ENCODE measurements around the gene LRRC8B.
"Not testable (repeated sequence)": the region's sequence is repeated elsewhere in the genome, so short reads cannot be mapped to it uniquely, and the experiment has no call there.

Gene LRRC8B

DNA sequence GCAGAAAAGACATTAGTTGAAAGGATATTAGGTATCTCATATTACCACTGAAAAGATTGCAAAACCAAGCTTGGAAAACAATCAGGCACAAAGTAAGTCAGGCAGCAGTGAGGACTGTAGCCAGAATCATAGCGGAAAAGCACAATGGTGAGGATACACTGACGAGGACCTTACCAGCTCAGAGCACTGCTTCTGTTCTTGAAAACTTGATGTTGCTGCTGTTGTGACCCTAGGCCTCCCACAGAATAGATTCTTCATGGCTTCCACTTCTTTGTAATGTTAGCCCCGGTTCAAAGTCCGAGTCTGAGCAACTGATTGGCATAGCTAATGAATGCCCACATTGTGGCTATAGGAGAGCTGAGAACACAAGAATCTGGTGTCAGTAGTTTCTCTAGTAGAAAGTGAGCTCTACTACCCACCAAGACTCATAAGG lies 63.1 kb downstream of the LRRC8B start:
- DNase-seq = no peak

DNA sequence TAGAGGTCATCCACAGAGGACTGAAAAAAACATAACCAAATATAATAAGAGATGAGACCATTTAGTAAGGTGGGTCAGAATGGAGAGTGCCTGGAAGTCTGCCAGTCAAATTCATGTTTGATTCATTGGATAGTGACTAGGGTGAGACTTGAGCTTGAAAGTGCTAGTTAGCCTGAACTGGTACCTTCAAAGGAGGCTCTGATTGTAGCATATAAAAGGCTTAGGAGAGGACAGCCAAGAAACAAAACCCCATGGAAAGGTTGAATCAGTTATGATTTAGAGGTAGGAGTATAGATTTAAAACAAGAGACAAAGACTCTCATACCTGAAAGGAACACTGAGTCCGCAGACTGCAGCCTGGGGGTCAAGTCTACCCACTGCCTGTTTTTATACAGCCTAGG lies 63.9 kb downstream of the LRRC8B start:
- no peak for DNase-seq

DNA sequence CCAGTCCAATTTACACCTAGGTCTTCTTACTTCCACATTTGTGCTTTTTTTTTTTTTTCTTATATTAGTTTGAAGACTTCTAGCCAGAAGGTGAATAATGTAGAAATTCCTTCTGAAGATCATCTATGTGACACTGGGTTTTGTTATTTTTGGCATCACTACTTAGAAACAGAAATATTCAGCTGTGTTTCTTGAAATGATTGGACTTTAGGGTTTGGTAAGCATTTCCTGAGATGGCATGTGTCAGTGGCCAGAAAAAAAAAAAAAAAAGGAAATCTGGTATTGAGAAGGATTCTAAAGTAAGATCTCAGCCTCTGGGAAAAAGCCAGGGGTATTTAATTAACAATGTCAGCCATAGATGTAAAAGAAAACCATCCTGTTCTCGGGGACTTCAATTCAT lies 64.9 kb downstream of the LRRC8B start:
- DNase-seq = no peak

DNA sequence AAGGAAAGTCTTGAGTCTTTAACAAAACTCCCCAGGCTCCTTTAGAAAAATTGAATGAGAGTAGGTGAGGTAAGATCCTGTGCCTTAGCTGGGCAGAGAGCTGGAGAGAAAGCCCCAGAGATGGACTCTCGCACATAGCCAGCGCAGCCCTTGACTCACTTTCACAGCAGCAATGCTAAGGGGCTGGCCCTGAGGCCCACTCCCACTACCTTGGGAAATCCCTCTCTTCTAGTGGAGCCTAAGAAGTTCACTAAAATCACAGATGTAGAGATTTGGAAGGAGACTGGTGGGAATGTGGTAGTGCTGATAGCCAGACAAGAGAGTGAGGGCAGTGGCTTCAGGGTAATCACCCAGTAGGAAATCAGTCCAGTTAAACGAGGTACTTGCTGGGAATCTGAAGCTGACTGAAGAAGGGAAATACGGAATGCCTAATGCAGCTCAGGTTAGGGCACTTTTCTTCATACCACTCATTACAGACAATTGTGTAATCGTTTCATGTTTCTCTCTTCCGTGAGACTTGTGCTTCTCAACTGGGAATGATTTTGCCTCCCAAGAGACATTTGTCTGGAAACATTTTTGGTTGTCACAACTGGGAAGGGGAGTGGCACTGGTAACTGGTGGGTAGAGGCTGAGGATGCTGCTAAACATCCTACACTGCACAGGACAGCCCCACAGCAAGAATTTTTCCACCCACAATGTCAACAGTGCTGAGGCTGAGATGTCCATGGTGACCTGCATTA lies 65.9 kb downstream of the LRRC8B start:
- DNase-seq = no peak

DNA sequence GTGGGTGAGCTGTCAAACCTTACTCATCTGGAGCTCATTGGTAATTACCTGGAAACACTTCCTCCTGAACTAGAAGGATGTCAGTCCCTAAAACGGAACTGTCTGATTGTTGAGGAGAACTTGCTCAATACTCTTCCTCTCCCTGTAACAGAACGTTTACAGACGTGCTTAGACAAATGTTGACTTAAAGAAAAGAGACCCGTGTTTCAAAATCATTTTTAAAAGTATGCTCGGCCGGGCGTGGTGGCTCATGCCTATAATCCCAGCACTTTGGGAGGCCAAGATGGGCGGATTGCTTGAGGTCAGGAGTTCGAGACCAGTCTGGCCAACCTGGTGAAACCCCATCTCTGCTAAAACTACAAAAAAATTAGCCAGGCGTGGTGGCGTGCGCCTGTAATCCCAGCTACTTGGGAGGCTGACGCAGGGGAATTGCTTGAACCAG lies 68.3 kb downstream of the LRRC8B start:
- DNase-seq = not testable (repeated sequence)

DNA sequence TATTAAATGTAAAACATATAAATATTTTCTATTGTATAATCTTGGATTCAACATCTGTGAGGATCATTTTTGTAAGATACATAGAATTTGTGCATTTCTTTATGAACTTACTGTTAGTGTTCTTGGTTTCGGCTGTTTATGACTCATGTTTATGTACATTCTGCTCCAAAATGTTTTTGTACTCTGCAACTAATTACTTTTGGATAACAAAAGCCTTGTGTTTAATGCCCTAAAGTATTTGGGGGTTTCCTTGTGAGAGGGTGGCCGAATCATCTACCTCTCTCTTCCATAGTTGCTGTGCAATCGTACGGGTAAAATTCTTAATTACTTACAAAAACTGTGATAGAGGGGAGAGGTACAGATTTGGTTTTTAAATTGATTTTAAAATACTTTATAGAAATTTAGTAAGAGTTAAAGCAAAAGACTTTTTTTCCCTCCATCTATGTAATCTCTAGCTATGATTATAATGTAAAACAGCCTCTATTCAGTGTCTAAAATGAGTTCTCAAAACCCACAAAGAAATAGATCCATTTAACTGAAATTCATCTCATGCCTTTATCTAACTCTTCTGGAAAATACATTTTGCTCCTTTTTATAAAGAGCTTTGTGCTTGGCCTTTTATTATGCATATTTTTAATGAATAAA lies 69.6 kb downstream of the LRRC8B start:
- no peak for DNase-seq

DNA sequence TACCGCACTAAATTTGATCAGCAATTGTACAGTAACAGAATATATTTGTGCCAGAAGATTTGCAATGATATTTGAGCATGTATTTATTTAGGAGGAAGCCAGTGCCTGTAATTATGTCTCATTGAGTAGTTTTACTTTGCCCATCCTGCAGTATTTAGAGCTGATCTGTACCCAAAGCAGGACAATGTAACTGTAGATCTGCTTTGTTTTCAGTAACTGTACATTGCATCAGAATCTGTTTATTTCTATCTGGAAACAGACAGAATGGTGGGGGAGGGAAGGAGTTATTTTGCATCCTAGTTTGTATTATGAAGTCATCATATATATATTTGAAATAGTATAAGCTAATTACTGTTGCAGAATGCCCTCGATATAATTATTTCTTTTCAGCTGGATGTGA lies 72.1 kb downstream of the LRRC8B start:
- no peak for DNase-seq

DNA sequence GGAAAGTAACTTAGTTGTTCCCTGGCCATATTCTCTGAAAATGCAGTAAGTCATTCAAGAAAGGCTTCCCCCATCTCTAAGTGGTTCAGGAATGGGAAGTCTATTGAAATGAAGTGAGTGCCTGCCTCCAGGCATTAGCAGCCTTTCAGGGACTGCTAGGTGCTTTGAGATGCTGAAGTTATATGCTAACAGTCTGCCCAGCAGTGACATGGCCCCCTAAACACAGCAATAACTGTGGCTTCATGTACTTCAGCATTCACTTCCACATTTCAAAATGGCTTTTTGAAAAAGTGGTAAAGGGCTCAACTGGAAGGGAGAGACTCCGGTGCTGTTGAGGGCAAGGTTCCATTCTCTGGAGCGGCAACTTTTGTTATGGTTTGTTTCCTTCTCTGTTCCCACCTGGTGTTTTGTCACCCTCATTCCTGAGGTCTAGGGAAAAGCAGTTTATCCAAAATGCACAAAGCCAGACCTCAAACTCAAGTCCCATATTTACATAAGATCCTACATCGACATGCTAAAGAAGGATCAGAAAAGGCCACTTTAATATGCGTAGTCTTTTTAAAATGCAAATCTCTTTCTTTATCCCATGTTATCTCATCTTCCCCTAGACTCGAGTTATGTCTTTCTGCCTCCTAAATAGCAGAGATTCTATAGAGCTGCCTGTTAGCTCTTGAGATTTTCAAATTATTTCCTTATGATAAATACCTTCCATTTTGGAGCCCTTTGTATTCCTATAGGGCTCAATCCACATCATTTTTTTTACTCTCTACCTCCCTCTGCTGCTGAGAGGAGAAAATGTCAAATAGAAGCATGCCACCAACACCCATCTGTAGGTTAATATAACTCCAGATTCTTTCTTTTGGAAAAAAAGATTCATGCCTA lies 74.1 kb downstream of the LRRC8B start:
- DNase-seq = peak; percentile 49

DNA sequence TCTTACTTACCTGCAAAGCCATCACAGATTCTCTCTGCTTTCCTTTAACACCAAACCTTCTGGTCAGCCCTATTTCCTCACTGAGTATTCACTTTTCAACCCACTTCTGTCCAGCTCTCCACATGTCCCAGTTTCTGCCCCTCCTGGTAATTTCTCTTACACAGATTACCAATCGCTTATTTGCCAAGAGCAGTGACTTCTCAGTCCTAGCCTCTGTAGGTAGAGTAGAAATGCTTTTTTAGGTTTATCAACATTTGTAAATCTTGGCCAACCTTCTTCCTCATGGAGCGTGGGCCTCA lies 74.7 kb downstream of the LRRC8B start:
- no peak for DNase-seq

DNA sequence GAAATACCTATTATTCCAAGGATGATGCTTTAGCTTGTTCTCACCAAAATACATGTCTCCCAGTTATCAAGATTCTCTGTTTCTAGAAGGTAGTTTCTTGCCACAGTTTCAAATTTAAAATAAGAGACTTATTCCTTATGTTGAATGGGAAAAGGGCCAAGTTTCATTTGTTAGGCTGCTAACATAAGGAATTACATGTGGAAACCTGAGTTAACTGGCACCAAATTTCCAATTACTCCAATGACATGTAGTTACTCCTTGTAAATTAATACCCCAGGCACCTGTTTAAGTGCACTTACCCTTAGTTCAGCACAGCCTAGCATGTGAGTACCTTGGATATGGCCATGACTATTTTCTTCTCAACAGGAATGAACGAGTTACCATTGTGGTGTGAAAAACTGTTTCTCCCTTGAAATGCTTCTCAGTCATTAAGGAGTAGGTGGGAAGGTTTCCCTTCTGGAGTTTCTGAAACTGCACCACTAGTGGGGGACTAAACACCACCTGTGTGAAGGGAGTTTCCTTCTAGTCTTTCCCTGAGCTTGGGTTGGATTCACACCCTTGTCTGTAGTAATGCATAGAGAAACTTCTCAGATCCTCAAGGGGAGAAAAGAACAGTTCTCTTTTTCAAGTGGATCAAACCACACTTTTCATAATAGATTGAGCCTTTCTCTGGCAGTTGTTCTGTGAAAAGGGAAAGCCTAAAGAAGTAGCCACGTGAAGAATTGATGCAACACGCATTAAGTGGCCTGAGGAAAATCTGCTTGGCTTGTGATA lies 76.0 kb downstream of the LRRC8B start:
- no peak for DNase-seq

DNA sequence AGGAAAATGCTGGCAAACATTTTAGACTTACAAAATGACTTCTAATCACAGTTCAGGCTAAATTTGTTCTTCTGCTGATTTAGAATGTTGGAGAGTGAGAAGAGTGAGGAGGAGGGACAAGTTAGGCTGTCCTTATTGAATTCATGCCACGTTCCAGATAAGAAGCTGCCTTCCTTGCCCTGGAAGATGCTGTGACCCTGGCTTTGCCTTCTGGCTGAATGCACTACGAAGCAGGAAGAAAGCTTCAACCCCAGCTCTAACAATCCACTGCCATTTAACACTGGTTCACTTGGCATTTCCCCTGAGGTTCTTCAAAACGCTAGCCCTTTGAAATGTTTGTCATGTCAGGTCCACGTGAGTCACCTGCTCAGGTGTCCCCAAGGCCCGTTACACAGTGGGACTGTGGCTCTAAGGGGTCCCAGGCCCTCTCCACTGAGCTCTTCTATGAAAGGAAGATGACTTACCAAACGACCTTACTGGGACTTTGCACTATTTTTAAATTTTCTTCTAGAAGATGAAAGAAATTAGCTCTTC lies 78.3 kb downstream of the LRRC8B start:
- no peak for DNase-seq

DNA sequence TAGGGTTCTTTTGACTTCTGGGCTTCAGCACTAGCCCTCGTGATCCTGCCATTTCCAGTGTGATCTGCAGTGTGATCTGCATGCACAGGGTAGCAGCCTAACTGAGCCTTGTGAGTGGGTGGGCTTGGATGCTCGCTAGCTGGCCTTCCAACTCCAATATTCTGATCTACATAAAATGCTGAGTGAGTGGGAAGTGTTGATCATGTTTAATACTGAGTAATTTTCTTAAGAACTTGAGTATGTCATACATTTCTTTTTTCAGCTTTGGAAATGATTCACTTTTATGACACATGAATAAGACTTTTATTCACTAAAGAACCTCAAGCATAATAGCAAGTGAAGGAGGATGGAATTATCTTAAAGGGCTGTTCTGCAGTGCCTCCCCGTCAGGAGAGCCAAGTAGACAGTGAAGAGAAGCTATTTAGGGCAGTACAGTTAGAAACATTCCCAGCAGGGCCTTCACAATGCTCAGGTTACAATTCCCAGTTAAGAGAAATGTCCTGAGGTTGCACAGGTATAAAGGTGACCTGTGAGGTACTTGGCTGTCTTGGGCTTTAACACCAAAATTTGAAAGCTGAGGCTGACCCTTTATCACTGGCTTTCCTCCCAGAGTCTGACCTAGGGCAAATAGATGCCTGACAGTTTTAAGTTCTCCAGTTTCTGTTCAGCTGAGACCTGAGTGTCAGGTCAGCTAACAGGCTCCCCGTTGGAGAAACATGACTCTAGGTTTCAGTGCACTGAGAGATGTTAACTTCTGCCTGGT lies 79.2 kb downstream of the LRRC8B start:
- DNase-seq = no peak

DNA sequence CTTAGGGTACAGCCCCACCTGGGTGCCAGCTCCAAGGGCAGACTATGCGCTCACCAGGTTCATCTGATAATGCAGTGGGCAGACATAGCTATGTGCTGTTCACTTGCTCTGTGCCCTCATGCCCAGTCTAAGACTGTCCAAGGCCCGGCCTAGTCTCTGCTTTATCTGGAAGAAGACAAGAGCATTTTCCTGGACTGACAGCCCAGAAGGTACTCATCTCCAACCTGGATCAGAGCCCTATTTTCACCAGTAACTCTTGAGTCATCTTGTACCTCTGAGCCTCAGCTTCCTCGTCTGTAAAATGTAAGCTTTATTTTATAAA lies 79.7 kb downstream of the LRRC8B start:
- DNase-seq = no peak

DNA sequence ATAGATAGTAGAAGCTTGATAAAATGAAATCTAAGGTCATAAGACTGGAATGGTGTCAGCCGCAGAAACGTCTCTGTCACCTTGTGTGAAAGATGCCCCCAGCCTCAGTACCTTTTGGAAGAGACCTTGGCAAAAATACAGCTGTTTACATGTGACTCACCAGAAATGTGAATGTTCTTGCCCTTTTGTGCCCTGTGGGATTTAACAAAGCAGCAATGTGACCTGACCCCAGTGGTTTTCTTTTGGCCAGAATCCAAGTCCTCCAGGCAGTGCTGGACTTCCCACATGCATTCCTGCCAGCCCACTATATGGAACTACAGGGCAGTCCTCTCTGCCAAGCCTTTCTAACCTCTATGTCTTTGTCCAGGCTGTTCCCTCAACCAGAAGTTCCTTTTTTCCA lies 81.1 kb downstream of the LRRC8B start:
- DNase-seq = no peak

DNA sequence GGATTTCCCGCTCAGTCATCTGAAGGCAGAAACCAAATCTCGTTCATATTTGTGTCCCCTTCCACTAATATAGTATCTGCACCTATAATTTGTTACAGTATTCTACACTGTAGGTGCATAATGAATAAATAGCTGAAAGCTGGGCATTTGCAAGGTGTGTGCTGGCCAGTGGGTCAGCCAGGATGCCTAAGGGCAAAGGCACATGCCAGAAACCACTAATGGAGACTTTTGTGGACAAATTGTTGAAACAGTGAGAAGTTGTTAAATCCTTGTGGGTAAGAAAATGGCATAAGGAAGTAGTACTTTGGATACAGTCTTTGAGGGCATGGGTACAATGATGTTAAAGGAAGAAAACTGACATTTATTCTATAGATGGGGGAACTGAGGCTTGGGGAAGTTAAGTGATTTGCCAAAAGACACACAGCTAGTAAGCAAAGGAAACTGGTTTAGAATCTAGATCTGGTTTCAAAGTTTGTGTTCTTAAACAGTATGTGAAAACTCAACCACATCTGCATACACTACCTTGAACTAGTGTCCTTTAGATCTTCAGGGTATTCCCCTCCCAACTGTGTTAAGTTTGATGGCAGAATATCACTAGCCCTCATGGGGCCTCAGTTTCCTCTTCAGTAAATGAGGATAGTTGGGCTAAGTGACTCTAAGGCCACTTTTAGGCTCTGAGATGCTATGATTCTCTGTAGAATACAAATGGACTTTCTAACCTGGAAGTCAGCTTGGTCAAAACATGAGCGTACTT lies 81.8 kb downstream of the LRRC8B start:
- no peak for DNase-seq

DNA sequence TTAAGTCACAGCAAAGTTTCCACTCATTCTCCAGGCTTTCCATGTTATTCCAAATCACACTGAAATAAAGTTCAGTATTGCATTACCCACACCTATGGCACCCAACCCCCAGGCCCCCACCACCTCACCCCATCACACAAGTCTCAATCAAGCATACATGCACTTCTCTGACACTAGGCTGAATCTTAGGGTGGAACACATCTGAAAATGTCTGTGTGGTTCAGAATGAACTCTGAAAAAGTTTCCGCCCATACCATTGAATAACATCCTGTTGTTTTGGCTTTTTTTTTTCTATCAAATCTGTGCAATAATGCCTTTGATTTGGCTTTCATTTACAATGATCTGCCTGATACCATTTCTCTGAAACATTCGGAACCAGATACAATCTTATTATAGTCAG lies 82.5 kb downstream of the LRRC8B start:
- no peak for DNase-seq

DNA sequence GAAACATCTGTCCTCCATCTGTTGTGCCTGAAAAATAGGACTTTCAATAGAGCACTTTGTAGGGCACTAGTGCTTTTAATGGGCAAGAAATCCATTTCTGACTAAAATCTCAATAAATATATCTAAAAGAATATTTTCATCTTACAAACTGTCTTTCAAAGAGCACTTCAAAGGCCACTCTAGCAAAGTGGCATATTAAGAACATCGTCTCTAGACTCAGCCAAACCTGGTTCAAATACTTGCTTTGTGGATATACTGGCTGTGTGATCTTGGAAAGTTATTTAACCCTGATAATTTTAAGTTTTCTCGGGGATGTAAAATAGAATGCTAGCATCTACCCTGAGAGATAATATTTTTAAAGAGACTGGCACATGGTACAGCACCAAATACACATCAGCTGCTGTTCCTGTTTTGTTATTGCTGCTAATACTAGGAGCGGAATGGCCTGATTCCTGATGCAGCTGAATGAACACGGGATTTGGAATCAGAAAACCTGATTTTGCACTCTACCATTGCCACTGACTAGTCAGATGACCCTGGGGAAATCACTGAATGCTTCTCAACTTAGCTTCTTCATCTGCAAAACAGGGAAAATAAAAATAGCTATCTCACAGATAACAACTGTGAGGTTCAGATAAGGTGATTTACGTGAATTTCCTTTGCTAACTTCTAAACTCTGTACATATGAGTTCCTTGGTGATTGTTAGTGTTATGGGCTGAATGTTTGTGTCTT lies 83.1 kb downstream of the LRRC8B start:
- DNase-seq = no peak

DNA sequence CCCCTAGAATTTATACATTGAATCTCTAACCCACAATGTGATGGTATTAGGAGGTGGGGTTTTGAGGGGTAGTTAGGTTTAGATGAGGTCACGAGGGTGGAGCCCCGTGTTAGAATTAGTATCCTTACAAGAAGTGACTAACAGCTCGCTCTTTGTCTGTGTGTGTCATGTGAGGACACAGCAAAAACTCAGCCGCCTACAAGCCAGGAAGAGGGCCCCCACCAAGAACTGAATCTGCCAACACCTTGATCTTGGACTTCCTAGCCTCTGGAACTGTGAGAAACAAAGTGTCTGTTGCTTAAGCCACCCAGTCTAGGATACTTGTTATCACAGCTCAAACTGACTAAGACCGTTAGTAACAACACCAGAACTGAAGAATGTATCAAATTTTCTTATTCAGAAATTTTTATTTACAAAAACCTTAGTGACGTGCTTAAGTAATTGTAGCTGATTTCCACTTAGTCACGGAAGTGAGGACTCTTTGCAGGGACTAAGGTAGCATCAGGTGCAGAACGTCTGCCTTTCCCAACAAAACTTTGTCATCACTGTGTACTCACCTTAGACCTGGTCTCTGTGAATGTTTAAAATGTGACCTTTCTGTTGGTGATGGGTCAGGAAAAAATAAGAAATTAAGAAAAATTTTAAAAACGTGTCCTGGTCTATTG lies 83.8 kb downstream of the LRRC8B start:
- DNase-seq = no peak

DNA sequence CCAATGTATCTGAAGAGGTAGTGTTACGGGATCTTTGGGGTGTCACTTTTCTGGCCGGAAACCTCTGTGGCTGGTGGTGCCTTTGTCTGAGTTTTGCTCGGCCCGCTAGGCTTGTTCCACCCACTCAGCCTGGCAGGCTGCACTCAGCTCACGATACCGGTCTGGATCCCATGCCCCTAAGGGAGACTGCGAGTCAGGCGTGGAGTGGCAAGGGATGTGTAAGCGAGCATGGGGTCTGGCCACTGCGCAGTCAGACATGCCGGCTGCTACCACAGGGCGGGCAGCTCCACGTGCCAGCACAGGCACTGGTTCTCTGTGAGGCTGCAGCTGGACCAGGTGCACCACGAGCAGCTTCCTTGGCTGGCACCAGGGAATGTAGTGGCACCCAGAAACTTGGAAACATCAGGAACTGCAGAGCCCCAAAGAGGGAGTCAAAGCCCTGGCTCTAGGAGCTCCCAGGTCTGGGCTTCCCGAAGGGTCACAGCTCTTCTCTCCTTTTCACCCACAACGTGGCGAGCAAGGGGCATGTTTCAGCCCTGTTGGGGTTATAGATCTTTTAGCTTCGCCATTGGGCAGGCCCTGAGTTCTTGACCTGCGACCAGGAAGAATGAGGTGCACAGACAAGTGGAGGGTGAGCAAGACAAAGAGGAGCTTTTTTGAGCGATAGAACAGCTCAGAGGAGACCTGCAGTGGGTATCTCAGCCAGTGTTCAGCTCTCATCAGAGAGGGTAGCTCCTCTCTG lies 84.5 kb downstream of the LRRC8B start:
- DNase-seq = no peak

Data from NCI-H1694 (cell line).